Measurements from ENCODE around the gene RORB.

RORB gene

DNA sequence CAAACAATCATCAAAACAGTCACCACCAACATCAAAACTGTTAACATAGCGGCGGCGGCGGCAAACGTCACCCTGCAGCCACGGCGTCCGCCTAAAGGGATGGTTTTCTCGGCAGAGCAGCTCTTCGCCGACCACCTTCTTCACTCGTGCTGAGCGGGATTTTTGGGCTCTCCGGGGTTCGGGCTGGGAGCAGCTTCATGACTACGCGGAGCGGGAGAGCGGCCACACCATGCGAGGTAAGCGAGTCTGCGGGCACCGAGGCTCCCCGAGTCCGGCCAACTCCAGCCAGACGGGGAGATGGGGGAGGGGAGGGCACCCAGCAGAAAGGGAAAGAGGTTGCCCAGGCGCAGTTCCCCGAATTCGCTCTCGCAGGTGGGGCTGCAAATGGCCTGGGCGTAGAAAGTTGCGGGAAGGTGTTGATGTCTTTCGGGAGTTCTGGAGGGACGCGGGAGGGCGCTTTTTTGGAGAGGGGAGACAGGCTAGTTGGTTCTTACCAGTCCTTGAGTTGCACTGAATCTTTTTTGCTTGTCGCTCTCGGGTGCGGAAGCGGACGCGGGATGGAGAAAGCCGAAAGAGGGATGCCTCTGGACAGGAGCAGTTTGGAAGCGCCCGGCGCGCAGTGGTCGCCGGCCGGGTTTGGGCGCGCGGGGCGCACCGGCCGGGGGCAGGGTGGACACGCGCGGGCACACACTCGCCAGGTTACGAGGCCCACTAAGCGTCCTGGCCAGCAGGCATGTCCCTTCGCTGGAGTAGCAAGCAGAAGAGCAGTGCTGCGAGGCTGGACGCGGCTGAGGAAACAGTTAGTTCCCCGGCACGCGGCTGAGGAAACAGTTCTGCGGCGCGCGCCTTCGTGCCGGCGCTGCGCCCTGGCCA, 849 bp downstream of the RORB start:
- peaks cover 47% of the 10 kb centered on the region for H3K27me3 ChIP-seq (ENCODE audit: control insufficient read depth, insufficient read depth, low read length)
- peaks cover 20% of the 10 kb centered on the region for H3K4me1 ChIP-seq (ENCODE audit: control insufficient read depth, insufficient read depth, low read length)
- peak overlapping the region; percentile 77 for H3K4me3 ChIP-seq (ENCODE audit: low read depth, low read length)
- no peaks in the 10 kb centered on the region for H3K36me3 ChIP-seq (ENCODE audit: control insufficient read depth, insufficient read depth, low read length)
- H3K9me3 ChIP-seq (ENCODE audit: control insufficient read depth, insufficient read depth, low read length) = no peaks in the 10 kb centered on the region
- no peak overlapping the region for H3K9ac ChIP-seq (ENCODE audit: low read depth, low read length)

DNA sequence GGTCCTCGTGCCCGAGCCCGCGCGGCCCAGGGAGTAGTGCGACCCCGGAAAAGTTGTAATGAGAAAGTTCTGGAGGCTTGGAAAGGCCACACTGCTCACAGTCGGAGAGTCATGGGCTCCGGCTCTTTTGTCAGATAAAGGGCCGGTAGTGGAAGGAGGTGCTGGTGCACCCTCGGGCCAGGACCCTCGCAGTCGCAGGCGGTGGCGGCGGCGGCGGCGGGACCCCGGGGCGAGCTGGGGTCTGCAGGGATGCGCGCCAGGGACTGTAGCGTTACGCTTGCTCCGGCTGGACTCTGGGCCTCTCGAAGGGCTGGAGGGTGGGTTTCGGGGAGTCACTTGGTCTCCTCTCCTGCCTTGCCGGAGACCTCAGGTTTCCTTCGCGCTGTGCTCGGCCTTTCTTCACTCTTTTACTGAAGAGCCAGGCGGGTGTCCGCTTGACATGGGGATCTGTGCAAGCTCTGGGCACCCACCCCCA, 1.5 kb downstream of the RORB start:
- H3K9me3 ChIP-seq (ENCODE audit: control insufficient read depth, insufficient read depth, low read length) = no peaks in the 10 kb centered on the region
- peaks cover 16% of the 10 kb centered on the region for H3K4me1 ChIP-seq (ENCODE audit: control insufficient read depth, insufficient read depth, low read length)
- H3K9ac ChIP-seq (ENCODE audit: low read depth, low read length) = no peak overlapping the region
- H3K36me3 ChIP-seq (ENCODE audit: control insufficient read depth, insufficient read depth, low read length) = no peaks in the 10 kb centered on the region
- peak overlapping the region; percentile 77 for H3K4me3 ChIP-seq (ENCODE audit: low read depth, low read length)
- H3K27me3 ChIP-seq (ENCODE audit: control insufficient read depth, insufficient read depth, low read length) = peaks cover 47% of the 10 kb centered on the region

DNA sequence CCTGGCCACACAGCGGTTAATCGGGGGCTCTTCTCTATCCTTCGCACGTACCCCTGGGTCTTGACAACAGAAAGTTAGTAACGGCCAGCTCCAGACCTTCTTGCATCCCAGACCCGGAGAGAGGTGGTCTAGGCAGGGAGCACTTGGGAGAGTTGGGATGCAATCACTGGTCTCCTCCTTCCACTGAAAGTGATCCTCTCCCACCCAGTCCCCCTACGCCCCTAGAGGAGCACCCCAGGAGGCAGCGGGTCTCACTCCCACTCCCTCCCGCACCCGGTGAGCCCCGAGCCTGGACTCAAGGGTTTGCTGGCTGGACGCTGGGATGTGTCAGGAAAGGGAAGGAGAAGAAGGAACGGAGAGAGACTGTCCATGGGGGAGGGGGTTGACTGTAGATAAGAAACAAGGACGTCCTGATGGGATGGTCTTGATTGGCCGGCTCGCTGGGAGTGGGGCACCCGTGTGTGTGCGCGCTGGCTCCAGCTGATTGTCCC, 2.0 kb downstream of the RORB start:
- no peaks in the 10 kb centered on the region for H3K36me3 ChIP-seq (ENCODE audit: control insufficient read depth, insufficient read depth, low read length)
- peaks cover 47% of the 10 kb centered on the region for H3K27me3 ChIP-seq (ENCODE audit: control insufficient read depth, insufficient read depth, low read length)
- no peak overlapping the region for H3K9ac ChIP-seq (ENCODE audit: low read depth, low read length)
- H3K4me1 ChIP-seq (ENCODE audit: control insufficient read depth, insufficient read depth, low read length) = peaks cover 11% of the 10 kb centered on the region
- peak overlapping the region; percentile 77 for H3K4me3 ChIP-seq (ENCODE audit: low read depth, low read length)
- no peaks in the 10 kb centered on the region for H3K9me3 ChIP-seq (ENCODE audit: control insufficient read depth, insufficient read depth, low read length)

DNA sequence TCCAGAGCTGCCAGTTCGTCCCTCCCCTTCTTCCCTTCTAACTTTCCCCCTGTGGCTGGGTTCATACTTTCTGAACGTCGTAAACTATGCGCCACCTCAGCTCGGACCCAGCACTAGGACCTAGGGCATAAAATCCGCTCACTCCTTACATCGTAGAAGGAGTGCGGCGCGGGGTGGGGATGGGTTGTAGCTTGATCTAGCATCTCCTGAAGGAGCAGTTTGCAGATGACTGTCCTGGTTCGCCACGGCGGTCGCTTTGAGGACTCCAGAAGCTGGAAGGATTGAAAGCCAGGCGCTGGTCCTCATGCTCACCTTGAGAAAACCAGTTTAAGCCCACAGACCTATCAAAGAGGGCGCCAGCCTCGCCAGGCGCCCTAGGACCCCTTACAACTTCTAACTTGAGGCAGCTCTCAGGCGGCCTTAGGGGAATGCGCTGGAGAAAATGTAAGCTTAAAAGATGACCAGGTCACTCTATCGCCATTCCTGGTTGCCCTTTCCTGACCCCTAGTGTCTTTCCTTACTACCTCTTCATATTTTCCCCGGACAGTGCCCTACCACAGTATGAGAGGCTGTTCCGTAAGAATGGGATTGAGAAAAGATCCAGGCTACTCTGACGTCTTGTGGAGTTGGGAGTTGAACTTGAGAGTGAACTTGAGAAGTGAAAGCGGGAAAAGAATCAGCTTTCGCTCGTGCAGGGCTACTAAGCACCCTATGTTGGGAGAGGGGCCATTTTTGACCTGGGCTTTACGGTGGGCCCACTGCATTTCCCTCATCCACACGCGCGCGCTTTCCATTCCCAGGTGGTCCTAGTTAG, 2.8 kb downstream of the RORB start:
- Histone ChIP-seq H3K9ac (ENCODE audit: low read depth, low read length) (no peak overlapping the region), H3K4me1 (ENCODE audit: control insufficient read depth, insufficient read depth, low read length) (peaks cover 5% of the 10 kb centered on the region), H3K36me3 (ENCODE audit: control insufficient read depth, insufficient read depth, low read length) (no peaks in the 10 kb centered on the region), H3K9me3 (ENCODE audit: control insufficient read depth, insufficient read depth, low read length) (no peaks in the 10 kb centered on the region), H3K27me3 (ENCODE audit: control insufficient read depth, insufficient read depth, low read length) (peaks cover 47% of the 10 kb centered on the region), H3K4me3 (ENCODE audit: low read depth, low read length) (peak overlapping the region; percentile 77)

DNA sequence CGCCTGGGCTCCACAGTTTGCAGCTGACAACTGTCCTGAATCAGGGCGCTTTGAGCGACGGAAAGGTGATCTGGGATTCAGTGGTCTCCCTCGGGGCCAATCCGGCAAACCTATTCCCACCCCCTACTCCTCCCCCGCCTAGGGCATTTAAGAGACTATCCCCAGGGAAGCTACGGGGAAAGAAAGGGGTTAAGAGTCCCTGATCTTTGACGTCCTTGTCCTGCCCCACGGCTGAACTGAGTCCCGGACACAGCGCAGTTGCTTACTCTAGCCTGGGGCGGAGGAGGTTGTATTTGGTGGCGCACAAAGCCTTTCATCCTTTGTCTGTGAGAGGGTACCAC, 3.4 kb downstream of the RORB start:
- Histone ChIP-seq H3K36me3 (ENCODE audit: control insufficient read depth, insufficient read depth, low read length) (no peaks in the 10 kb centered on the region), H3K9me3 (ENCODE audit: control insufficient read depth, insufficient read depth, low read length) (no peaks in the 10 kb centered on the region), H3K4me1 (ENCODE audit: control insufficient read depth, insufficient read depth, low read length) (peaks cover 5% of the 10 kb centered on the region), H3K9ac (ENCODE audit: low read depth, low read length) (no peak overlapping the region), H3K4me3 (ENCODE audit: low read depth, low read length) (peak overlapping the region; percentile 77), H3K27me3 (ENCODE audit: control insufficient read depth, insufficient read depth, low read length) (peaks cover 47% of the 10 kb centered on the region)

GRCh38 chr9:74501570-74501969, 4.4 kb downstream of the RORB start:
- Histone ChIP-seq H3K4me1 (ENCODE audit: control insufficient read depth, insufficient read depth, low read length) (no peaks in the 10 kb centered on the region), H3K27me3 (ENCODE audit: control insufficient read depth, insufficient read depth, low read length) (peaks cover 41% of the 10 kb centered on the region), H3K9ac (ENCODE audit: low read depth, low read length) (no peak overlapping the region), H3K36me3 (ENCODE audit: control insufficient read depth, insufficient read depth, low read length) (no peaks in the 10 kb centered on the region), H3K9me3 (ENCODE audit: control insufficient read depth, insufficient read depth, low read length) (no peaks in the 10 kb centered on the region), H3K4me3 (ENCODE audit: low read depth, low read length) (no peak overlapping the region)

DNA sequence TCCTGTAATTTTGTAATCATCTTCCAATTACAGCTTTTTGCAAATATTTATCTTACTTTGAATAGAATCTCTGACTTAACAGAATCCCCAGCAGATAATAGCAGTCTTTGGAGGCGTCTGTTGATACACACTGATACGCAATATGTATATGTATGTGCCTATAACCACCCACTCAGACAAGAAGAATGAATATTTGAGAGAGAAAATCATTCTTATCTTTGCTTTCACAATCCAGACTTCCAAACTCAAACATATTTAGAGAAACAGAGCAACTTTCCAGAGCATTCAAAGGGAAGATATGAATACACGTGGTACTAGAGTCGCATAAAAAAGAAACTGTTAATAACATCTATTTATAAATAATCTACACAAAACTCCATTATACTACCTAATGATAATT, 6.1 kb downstream of the RORB start:
- Histone ChIP-seq H3K27me3 (ENCODE audit: control insufficient read depth, insufficient read depth, low read length) (peaks cover 38% of the 10 kb centered on the region), H3K9me3 (ENCODE audit: control insufficient read depth, insufficient read depth, low read length) (no peaks in the 10 kb centered on the region), H3K4me1 (ENCODE audit: control insufficient read depth, insufficient read depth, low read length) (no peaks in the 10 kb centered on the region), H3K36me3 (ENCODE audit: control insufficient read depth, insufficient read depth, low read length) (no peaks in the 10 kb centered on the region), H3K4me3 (ENCODE audit: low read depth, low read length) (no peak overlapping the region), H3K9ac (ENCODE audit: low read depth, low read length) (no peak overlapping the region)

GRCh38 chr9:74503666-74504065, 6.5 kb downstream of the RORB start:
- no peaks in the 10 kb centered on the region for H3K4me1 ChIP-seq (ENCODE audit: control insufficient read depth, insufficient read depth, low read length)
- no peak overlapping the region for H3K4me3 ChIP-seq (ENCODE audit: low read depth, low read length)
- H3K9ac ChIP-seq (ENCODE audit: low read depth, low read length) = no peak overlapping the region
- no peaks in the 10 kb centered on the region for H3K9me3 ChIP-seq (ENCODE audit: control insufficient read depth, insufficient read depth, low read length)
- peaks cover 36% of the 10 kb centered on the region for H3K27me3 ChIP-seq (ENCODE audit: control insufficient read depth, insufficient read depth, low read length)
- no peaks in the 10 kb centered on the region for H3K36me3 ChIP-seq (ENCODE audit: control insufficient read depth, insufficient read depth, low read length)

GRCh38 chr9:74511333-74511732, 14.2 kb downstream of the RORB start:
- H3K9me3 ChIP-seq (ENCODE audit: control insufficient read depth, insufficient read depth, low read length) = no peaks in the 10 kb centered on the region
- H3K9ac ChIP-seq (ENCODE audit: low read depth, low read length) = no peak overlapping the region
- no peak overlapping the region for H3K4me3 ChIP-seq (ENCODE audit: low read depth, low read length)
- H3K36me3 ChIP-seq (ENCODE audit: control insufficient read depth, insufficient read depth, low read length) = no peaks in the 10 kb centered on the region
- H3K4me1 ChIP-seq (ENCODE audit: control insufficient read depth, insufficient read depth, low read length) = no peaks in the 10 kb centered on the region
- no peaks in the 10 kb centered on the region for H3K27me3 ChIP-seq (ENCODE audit: control insufficient read depth, insufficient read depth, low read length)

DNA sequence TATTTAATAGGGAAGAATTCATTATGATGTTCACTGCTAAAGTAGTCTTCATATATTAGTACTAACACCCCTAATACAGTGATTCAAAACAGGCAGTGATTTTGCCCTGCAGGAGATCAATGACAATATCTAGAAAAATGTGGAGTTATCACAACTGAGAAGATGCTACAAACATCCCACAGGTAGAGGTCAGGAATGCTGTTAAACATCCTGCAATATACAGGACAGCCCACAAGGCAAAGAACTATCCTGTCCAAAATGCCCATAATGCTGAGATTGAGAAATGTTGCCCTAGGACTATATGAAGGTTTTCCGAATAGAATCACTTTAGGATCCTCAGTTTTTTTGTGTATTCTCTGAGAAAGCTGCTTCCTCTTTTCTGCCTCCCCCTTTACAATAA, 15.3 kb downstream of the RORB start:
- Histone ChIP-seq H3K9ac (ENCODE audit: low read depth, low read length) (no peak overlapping the region), H3K36me3 (ENCODE audit: control insufficient read depth, insufficient read depth, low read length) (no peaks in the 10 kb centered on the region), H3K4me1 (ENCODE audit: control insufficient read depth, insufficient read depth, low read length) (no peaks in the 10 kb centered on the region), H3K27me3 (ENCODE audit: control insufficient read depth, insufficient read depth, low read length) (no peaks in the 10 kb centered on the region), H3K4me3 (ENCODE audit: low read depth, low read length) (no peak overlapping the region), H3K9me3 (ENCODE audit: control insufficient read depth, insufficient read depth, low read length) (no peaks in the 10 kb centered on the region)

DNA sequence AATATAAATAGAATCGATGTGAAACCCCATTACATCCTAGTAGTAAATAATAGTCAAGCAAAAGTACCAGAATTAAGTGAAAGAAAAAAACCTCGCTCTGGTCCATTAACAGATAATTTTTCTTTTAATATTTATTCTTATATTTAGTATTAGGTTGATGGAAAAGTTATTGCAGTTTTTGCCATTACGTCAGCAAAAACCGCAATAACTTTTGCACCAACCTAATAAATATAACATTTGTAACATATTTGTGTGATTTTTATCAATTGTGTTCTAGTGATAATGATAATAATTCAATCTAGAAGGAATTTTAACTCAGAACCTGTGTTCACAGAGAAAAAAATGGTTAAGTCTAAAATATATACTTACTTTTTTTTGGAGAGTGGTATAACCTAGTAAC, 16.1 kb downstream of the RORB start:
- no peaks in the 10 kb centered on the region for H3K36me3 ChIP-seq (ENCODE audit: control insufficient read depth, insufficient read depth, low read length)
- no peaks in the 10 kb centered on the region for H3K4me1 ChIP-seq (ENCODE audit: control insufficient read depth, insufficient read depth, low read length)
- H3K27me3 ChIP-seq (ENCODE audit: control insufficient read depth, insufficient read depth, low read length) = no peaks in the 10 kb centered on the region
- H3K9ac ChIP-seq (ENCODE audit: low read depth, low read length) = no peak overlapping the region
- no peaks in the 10 kb centered on the region for H3K9me3 ChIP-seq (ENCODE audit: control insufficient read depth, insufficient read depth, low read length)
- H3K4me3 ChIP-seq (ENCODE audit: low read depth, low read length) = no peak overlapping the region

GRCh38 chr9:74517188-74517587, 20.1 kb downstream of the RORB start:
- no peaks in the 10 kb centered on the region for H3K27me3 ChIP-seq (ENCODE audit: control insufficient read depth, insufficient read depth, low read length)
- H3K9me3 ChIP-seq (ENCODE audit: control insufficient read depth, insufficient read depth, low read length) = no peaks in the 10 kb centered on the region
- H3K4me1 ChIP-seq (ENCODE audit: control insufficient read depth, insufficient read depth, low read length) = no peaks in the 10 kb centered on the region
- no peak overlapping the region for H3K4me3 ChIP-seq (ENCODE audit: low read depth, low read length)
- no peak overlapping the region for H3K9ac ChIP-seq (ENCODE audit: low read depth, low read length)
- no peaks in the 10 kb centered on the region for H3K36me3 ChIP-seq (ENCODE audit: control insufficient read depth, insufficient read depth, low read length)
